Tibial nerve (tissue), 4 donors: Measurements from ENCODE around the gene EBP. TPM values are rescaled to one million over a fixed set of nuclear protein-coding genes. Genes with fewer than 3 reads are reported as not detected.

ENCODE experiments used
- DNase-seq, 2 donors: peaks; one replicate each; pipeline ENCODE4 v3.0.0-alpha.2; 2019; ENCODE audit warnings: low spot score in 2 of 2
- H3K27ac ChIP-seq, 4 donors: fragments of 200-600 bp; sonication (generic) in 3 of 4; one replicate each; pipeline ENCODE4 v1.5.1; 2017 to 2019; ENCODE audit warnings: mild to moderate bottlenecking in 1 of 4
- H3K27me3 ChIP-seq, 2 donors: fragments of 200-600 bp; sonication (generic) in 1 of 2; one replicate each; pipeline versions ENCODE4 v1.5.1 to v1.6.0; 2017 to 2019
- H3K36me3 ChIP-seq, 3 donors: fragments of 200-600 bp; sonication (generic); one replicate each; pipeline ENCODE4 v1.5.1; 2018 to 2019
- H3K4me1 ChIP-seq, 4 donors: fragments of 200-600 bp; sonication (generic) in 3 of 4; one replicate each; pipeline ENCODE4 v1.5.1; 2017 to 2019
- H3K4me3 ChIP-seq, 4 donors: fragments of 200-600 bp; sonication (generic) in 3 of 4; one replicate each; pipeline ENCODE4 v1.5.1; 2017 to 2019; ENCODE audit warnings: mild to moderate bottlenecking in 1 of 4, moderate library complexity in 1 of 4
- H3K9me3 ChIP-seq, 4 donors: fragments of 200-600 bp; sonication (generic) in 3 of 4; one replicate each; pipeline ENCODE4 v1.5.1; 2017 to 2019
- CTCF ChIP-seq, 5 experiments: fragments of 200-600 bp in 3 of 5; fragments of 450-650 bp in 2 of 5; sonication (generic) in 3 of 5; IDR thresholded peaks; one replicate each; pipeline ENCODE4 v1.5.1; 2016 to 2019; ENCODE audit warnings: antibody characterized with exemption in 5 of 5, mild to moderate bottlenecking in 3 of 5, moderate library complexity in 2 of 5
- EP300 ChIP-seq, 2 donors: sonication (generic); formaldehyde crosslinking; IDR thresholded peaks; one replicate each; pipeline ENCODE4 v1.6.1; 2017; ENCODE audit warnings: antibody characterized with exemption in 2 of 2, mild to moderate bottlenecking in 1 of 2
- POLR2A ChIP-seq, 2 donors: fragments of 450-650 bp; IDR thresholded peaks; one replicate each; pipeline ENCODE4 v1.6.1; 2017; ENCODE audit warnings: antibody characterized with exemption in 2 of 2, mild to moderate bottlenecking in 2 of 2, moderate library complexity in 2 of 2
- WGBS, 2 donors: methylation state at CpG; one replicate each; pipeline ENCODE4 v1.1.5; 2018; 5-methylcytosine and 5-hydroxymethylcytosine counted together
- total RNA-seq, 4 donors: library from RNA; depleted of rRNA; stranded (reverse); fragments of >200 nt; gene quantifications; one replicate each; pipeline ENCODE4 v1.1.0, GENCODE V29; 2016

Gene EBP
- total RNA-seq, 4 donors from 2014 or later: 21.1 to 29.2 (median 23.6) TPM

- TF ChIP-seq EP300 (IDR thresholded peaks at IDR 0.05) (no peak), POLR2A (IDR thresholded peaks at IDR 0.05) (no peak), CTCF (IDR thresholded peaks at IDR 0.05) (no peak)
- Histone ChIP-seq H3K27ac (no peak overlapping the region), H3K9me3 (no peaks in the 10 kb centered on the region), H3K4me1 (peaks cover 0 to 12% (median 0%) of the 10 kb centered on the region in 4 donors), H3K36me3 (peaks cover 0 to 34% (median 0%) of the 10 kb centered on the region in 3 donors), H3K4me3 (no peak overlapping the region), H3K27me3 (no peaks in the 10 kb centered on the region)
- WGBS, 2 donors: 88% methylated on average over 19 of the region's 20 CpGs; no CpG with 5 or more reads in 1 of the 2 donors
- no peak for DNase-seq
These were observed 9.2 kb upstream of the EBP start for GRCh38 chrX:48512371-48512935.

- WGBS, 2 donors: 77% methylated on average over 4 of the region's 4 CpGs; no CpG with 5 or more reads in 1 of the 2 donors
- TF ChIP-seq CTCF (IDR thresholded peaks at IDR 0.05): no peak
- no peak for TF ChIP-seq POLR2A (IDR thresholded peaks at IDR 0.05)
- TF ChIP-seq EP300 (IDR thresholded peaks at IDR 0.05): no peak
- DNase-seq: no peak
These were observed 7.9 kb upstream of the EBP start for GRCh38 chrX:48513670-48514069.

GRCh38 chrX:48514126-48514806 lies 7.3 kb upstream of the EBP start:
- peaks cover 0 to 34% (median 0%) of the 10 kb centered on the region in 3 donors for H3K36me3 ChIP-seq
- H3K9me3 ChIP-seq: no peaks in the 10 kb centered on the region
- no peak overlapping the region for H3K4me3 ChIP-seq
- no peak overlapping the region for H3K27ac ChIP-seq
- peaks cover 0 to 8% (median 0%) of the 10 kb centered on the region in 4 donors for H3K4me1 ChIP-seq
- DNase-seq: no peak
- WGBS, 2 donors: 89 to 93% methylated on average over 8 to 15 of the region's 16 CpGs
- no peaks in the 10 kb centered on the region for H3K27me3 ChIP-seq
- TF ChIP-seq POLR2A (IDR thresholded peaks at IDR 0.05) (no peak), EP300 (IDR thresholded peaks at IDR 0.05) (no peak), CTCF (IDR thresholded peaks at IDR 0.05) (no peak)

More at GRCh38 chrX:48513670-48514069, 7.9 kb upstream of the EBP start:
- Histone ChIP-seq H3K9me3 (no peaks in the 10 kb centered on the region), H3K4me3 (no peak overlapping the region), H3K27ac (no peak overlapping the region), H3K36me3 (peaks cover 0 to 34% (median 0%) of the 10 kb centered on the region in 3 donors), H3K4me1 (peaks cover 0 to 8% (median 0%) of the 10 kb centered on the region in 4 donors), H3K27me3 (no peaks in the 10 kb centered on the region)

GRCh38 chrX:48514868-48515460 lies 6.6 kb upstream of the EBP start:
- H3K4me1 ChIP-seq: peaks cover 0 to 2% (median 0%) of the 10 kb centered on the region in 4 donors
- H3K27me3 ChIP-seq: no peaks in the 10 kb centered on the region
- no peak for DNase-seq
- H3K27ac ChIP-seq: no peak overlapping the region
- H3K36me3 ChIP-seq: peaks cover 0 to 34% (median 0%) of the 10 kb centered on the region in 3 donors
- H3K4me3 ChIP-seq: no peak overlapping the region
- H3K9me3 ChIP-seq: no peaks in the 10 kb centered on the region
- TF ChIP-seq CTCF (IDR thresholded peaks at IDR 0.05) (no peak), EP300 (IDR thresholded peaks at IDR 0.05) (no peak), POLR2A (IDR thresholded peaks at IDR 0.05) (no peak)
- 81 to 97% methylated on average over 9 of the region's 9 CpGs for WGBS, 2 donors

- Histone ChIP-seq H3K4me3 (no peak overlapping the region), H3K27me3 (no peaks in the 10 kb centered on the region), H3K27ac (no peak overlapping the region), H3K9me3 (no peaks in the 10 kb centered on the region), H3K36me3 (peaks cover 0 to 34% (median 0%) of the 10 kb centered on the region in 3 donors), H3K4me1 (no peaks in the 10 kb centered on the region)
- TF ChIP-seq EP300 (IDR thresholded peaks at IDR 0.05): no peak
- no peak for TF ChIP-seq CTCF (IDR thresholded peaks at IDR 0.05)
- no peak for TF ChIP-seq POLR2A (IDR thresholded peaks at IDR 0.05)
- WGBS, 2 donors: 87 to 89% methylated on average over 8 to 10 of the region's 10 CpGs
- DNase-seq: no peak
These were observed 5.8 kb upstream of the EBP start for GRCh38 chrX:48515842-48516241.
